Subcutaneous adipose tissue (tissue), 4 donors: Measurements from ENCODE around the gene FCGBP. TPM values are rescaled to one million over a fixed set of nuclear protein-coding genes. Genes with fewer than 3 reads are reported as not detected.

Source experiments
- total RNA-seq, 4 donors: library from RNA; depleted of rRNA; stranded (reverse); fragments of >200 nt; gene quantifications; one replicate each; pipeline ENCODE4 v1.1.0, GENCODE V29; 2016
- TF ChIP-seq, protein P1 (sequence below): fragments of 450-650 bp; IDR thresholded peaks from one replicate; pipeline ENCODE4 v1.5.1; 2016; ENCODE audit warnings: low read depth, mild to moderate bottlenecking, control low read depth, antibody characterized with exemption, moderate library complexity

The FCGBP gene
- total RNA-seq, 4 donors from 2014 or later = 11.9 to 321 (median 115) TPM

DNA sequence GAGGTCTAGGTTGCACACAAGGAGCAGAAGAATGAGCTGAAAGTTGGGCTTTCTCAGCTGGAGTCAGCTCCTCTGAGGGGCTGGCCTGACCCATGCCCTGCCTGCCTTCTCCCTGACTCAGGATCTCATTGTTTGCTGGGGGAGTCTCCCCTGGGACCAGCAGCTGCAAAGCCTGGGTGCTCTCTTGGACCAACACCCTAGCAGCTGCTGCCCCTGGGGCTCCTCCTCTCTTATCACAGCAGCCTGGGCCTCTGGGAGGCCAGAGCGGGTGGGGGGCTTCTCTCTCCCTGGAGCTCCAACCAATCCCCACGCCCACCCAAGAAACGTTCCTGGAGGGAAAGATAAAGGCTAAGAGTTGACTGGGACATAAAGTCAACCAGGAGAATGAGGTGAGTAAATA is 1.6 kb upstream of the FCGBP start:
- TF ChIP-seq, protein P1, sequence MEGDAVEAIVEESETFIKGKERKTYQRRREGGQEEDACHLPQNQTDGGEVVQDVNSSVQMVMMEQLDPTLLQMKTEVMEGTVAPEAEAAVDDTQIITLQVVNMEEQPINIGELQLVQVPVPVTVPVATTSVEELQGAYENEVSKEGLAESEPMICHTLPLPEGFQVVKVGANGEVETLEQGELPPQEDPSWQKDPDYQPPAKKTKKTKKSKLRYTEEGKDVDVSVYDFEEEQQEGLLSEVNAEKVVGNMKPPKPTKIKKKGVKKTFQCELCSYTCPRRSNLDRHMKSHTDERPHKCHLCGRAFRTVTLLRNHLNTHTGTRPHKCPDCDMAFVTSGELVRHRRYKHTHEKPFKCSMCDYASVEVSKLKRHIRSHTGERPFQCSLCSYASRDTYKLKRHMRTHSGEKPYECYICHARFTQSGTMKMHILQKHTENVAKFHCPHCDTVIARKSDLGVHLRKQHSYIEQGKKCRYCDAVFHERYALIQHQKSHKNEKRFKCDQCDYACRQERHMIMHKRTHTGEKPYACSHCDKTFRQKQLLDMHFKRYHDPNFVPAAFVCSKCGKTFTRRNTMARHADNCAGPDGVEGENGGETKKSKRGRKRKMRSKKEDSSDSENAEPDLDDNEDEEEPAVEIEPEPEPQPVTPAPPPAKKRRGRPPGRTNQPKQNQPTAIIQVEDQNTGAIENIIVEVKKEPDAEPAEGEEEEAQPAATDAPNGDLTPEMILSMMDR = no peak

DNA sequence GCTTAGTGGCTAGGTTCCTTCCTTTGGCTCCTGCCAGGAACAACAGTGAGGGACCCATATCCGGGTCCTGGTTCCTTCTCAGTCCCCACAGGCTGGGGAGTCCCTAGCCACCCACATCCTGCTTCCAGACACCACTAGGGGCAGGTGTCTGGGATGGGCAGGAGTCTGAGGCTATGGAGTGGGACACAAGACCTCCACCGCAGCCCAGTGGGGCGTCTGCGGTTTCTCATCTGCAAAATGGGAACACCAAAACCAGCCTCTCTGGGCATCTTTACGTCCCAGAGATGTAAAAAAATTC is 879 bp upstream of the FCGBP start:
- TF ChIP-seq, protein P1 = no peak

DNA sequence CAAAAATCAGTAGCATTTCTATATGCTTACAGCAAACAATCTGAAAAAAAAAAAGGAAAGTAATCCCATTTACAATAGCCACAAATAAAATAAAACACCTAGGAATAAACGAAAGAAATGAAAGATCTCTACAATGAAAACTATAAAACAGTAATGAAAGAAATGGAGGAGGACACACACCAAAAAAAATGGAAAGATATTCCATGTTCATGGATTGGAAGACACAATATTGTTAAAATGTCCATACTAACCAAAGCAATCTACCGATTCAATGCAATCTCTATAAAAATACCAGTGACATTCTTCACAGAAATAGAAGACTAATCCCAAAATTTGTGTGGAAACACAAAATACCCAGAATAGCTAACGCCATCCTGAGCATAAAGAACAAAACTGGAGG is 4.7 kb downstream of the FCGBP start:
- TF ChIP-seq, protein P1 = no peak

DNA sequence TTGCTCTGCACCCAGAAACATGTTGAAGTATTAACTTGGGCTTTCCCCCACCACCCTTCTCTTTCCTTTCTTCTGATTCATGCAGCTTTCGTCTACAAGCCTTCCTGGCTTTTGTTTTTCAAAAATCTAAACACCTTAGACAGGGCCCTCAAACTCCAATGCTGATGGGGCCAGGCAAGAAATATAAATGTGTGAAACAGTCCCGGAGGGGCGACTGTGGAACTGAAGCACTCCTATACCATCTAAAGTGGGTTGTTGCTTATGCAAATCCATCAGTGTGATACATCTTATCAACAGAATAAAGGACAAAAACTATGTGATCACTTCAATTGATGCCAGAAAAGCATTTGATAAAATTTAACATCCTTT is 6.1 kb downstream of the FCGBP start:
- TF ChIP-seq, protein P1 = no peak

DNA sequence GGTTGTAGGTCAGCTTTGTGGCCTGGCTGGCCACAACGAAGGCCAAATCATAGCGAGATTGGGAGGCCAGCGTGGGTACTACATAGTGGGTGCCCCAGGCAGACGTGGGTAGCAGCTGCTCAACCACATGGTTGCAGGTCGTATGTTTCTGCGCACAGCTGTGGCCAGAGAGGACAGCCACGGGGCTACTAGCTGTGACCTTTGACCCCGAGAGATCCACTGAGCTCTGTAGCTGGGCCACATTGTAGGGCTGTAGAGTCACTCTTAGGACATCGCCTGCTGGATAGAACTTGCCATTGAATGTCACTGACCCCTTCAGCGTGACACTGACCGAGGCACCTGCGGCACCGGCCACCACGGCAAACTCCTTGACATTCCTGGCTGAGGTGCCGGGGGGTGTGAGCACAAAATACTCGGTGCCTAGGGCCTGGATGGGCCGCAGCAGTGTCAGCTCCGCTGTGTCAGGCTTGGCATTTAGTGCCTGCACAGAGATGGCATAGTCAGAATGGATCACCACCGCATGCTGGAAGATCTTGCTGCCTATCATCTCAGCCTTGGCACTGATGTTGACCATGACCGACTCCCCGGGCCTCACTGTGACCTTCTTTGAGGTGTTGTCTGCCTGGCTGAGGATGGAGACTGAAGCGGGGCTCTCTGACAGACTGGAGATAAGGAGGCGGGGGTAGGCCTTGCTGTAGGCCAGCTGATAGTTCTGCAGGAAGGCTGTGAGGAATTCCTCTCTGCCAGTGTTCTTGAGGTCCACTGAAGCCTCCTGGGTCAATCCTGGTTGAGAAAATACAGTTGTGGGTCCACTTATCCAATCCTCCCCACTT is 6.7 kb downstream of the FCGBP start:
- TF ChIP-seq, protein P1 = no peak

DNA sequence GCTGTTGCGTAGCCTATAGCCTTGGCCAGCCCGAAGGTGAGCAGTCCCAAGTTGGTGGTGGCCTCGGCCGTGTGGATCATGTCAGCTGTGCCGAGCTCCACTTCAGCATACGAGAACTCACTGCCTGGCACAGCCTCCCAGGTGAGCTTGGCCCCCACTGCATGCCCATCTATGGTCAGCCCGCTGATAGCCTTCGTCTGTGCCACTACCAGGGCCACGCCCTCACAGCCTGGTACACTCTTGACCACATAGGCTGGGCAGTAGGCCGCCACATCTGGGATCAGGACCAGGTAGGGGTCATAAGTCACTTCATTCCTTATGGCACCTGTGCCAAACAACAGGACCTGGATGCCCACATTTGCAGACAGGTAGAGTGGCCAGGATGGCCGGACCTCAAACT is 7.4 kb downstream of the FCGBP start:
- TF ChIP-seq, protein P1 = no peak

DNA sequence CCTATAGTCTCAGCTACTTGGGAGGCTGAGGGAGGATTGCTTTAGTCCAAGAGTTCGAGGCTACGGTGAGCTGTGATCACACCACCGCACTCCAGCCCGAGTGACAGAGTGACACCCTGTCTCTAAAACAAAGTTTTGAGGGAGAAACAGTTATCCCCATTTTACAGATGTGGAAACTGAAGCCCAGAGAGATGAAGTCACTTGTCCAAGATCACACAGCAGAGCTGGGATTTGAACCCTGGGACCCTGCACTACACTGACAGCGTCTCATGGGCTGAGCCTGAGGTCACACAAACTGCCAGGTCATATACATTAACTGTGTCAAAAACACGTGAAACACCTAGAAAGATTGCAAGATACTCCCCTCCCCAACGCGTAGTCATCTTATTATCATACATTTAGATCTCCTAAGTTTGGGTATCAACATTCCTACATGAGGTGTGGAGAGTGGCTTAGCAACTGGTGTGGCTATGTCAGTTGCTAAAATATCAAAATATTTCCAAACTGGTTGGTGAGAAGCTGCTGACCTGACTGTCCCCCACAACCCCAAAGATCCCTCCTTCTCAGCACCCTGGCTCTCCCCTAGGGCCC is 8.2 kb downstream of the FCGBP start:
- TF ChIP-seq, protein P1 = no peak
